Fibroblast of pulmonary artery (primary cell): ENCODE data around the gene P3H3.

ENCODE experiments used
- DNase-seq: peaks from one replicate; pipeline ENCODE4 v3.0.0-alpha.2; 2010; ENCODE audit warnings: low read depth
- H3K4me3 ChIP-seq: replicated peaks from 2 replicates; pipeline ENCODE4 v1.5.1; 2011; ENCODE audit warnings: low read depth, mild to moderate bottlenecking, control low read depth, low read length, moderate library complexity
- CTCF ChIP-seq: IDR thresholded peaks from 2 replicates; pipeline ENCODE4 v1.5.1; 2011; ENCODE audit warnings: mild to moderate bottlenecking, control low read depth, low read length, inconsistent platforms; ENCODE audit errors: missing control alignments

Gene P3H3

GRCh38 chr12:6837370-6838060 is 9.3 kb downstream of the P3H3 start:
- TF ChIP-seq CTCF, result no peak
- no peak for DNase-seq
- no peak overlapping the region for H3K4me3 ChIP-seq

- TF ChIP-seq CTCF, result no peak
- no peak for DNase-seq
- no peak overlapping the region for H3K4me3 ChIP-seq
These were observed 10.6 kb downstream of the P3H3 start for GRCh38 chr12:6838854-6839253.

GRCh38 chr12:6839482-6840201 is 11.4 kb downstream of the P3H3 start:
- DNase-seq, result no peak
- TF ChIP-seq CTCF, result no peak
- no peak overlapping the region for H3K4me3 ChIP-seq

GRCh38 chr12:6840330-6840729 is 12.1 kb downstream of the P3H3 start:
- no peak overlapping the region for H3K4me3 ChIP-seq
- no peak for TF ChIP-seq CTCF
- DNase-seq, result no peak

- DNase-seq, result no peak
- TF ChIP-seq CTCF, result no peak
- no peak within 1 kb of the TSS for H3K4me3 ChIP-seq
These were observed 12.7 kb downstream of the P3H3 start, which contains the start of gene GNB3 for GRCh38 chr12:6840761-6841515. Gene GNB3 (plus strand): TSS chr12:6840925. CDS start chr12:6841288, 363 bp downstream.

GRCh38 chr12:6842075-6842474 is 13.9 kb downstream of the P3H3 start:
- H3K4me3 ChIP-seq, result no peak overlapping the region
- no peak for TF ChIP-seq CTCF
- no peak for DNase-seq
